HL-60 (cell line): ENCODE measurements around the gene AGBL4.

Experiments used
- DNase-seq, 2 experiments: peaks; one replicate each; pipeline ENCODE4 v3.0.0-alpha.2; 2010 to 2020; ENCODE audit warnings: low read depth in 1 of 2, low spot score in 1 of 2
- H3K27ac ChIP-seq: fragments of 250-450 bp; sonication (Bioruptor Pico); replicated peaks from 2 replicates; pipeline ENCODE4 v1.5.1; 2020; ENCODE audit warnings: mild to moderate bottlenecking, moderate library complexity
- H3K27me3 ChIP-seq: fragments of 250-450 bp; sonication (Bioruptor Pico); 2 replicates; pipeline ENCODE4 v1.5.1; 2021; ENCODE audit warnings: mild to moderate bottlenecking, moderate library complexity; ENCODE audit not compliant: insufficient read depth, poor library complexity, severe bottlenecking
- H3K4me3 ChIP-seq: replicated peaks from 2 replicates; pipeline ENCODE4 v1.5.1; 2011; ENCODE audit warnings: mild to moderate bottlenecking, control low read depth, low read length; ENCODE audit not compliant: insufficient read depth
- GABPA ChIP-seq: IDR thresholded peaks from 2 replicates; pipeline ENCODE4 v1.6.1; 2012; ENCODE audit warnings: low read depth
- POLR2AphosphoS5 ChIP-seq: IDR thresholded peaks from 2 replicates; pipeline ENCODE4 v1.6.1; 2012; ENCODE audit warnings: low read depth
- SPI1 ChIP-seq: IDR thresholded peaks from 2 replicates; pipeline ENCODE4 v1.6.1; 2012; ENCODE audit warnings: low read depth, mild to moderate bottlenecking, borderline replicate concordance
- TF ChIP-seq, protein P1 (sequence below): IDR thresholded peaks from one replicate; pipeline ENCODE4 v1.5.1; 2011; ENCODE audit warnings: low read length, control low read depth, inconsistent platforms; ENCODE audit not compliant: insufficient read depth
- TF ChIP-seq, protein P2 (sequence below): IDR thresholded peaks from 2 replicates; pipeline ENCODE4 v1.6.1; 2012; ENCODE audit warnings: low read depth; ENCODE audit not compliant: insufficient replicate concordance

Gene AGBL4

DNA sequence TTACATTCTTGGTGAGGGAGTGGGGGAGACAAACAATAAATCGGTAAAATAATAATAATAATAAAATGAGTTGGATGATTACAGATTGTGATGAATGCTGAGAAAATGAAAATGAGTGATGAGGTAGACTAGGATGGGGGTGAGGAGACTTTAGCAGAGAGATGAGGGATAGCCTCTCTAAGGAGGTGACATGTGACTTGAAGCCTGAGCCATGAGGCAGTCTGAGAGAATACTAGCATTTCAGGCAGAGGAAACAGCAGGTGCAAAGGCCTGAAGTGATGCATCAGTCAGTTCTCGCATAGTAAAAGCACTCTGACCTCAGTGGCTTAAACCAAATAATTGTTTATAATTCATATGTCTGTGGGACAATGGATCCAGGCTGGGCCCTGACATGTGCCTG, 181.2 kb downstream of the AGBL4 start:
- no peak overlapping the region for H3K4me3 ChIP-seq
- no peak for DNase-seq
- TF ChIP-seq GABPA (no peak), SPI1 (no peak), POLR2AphosphoS5 (no peak)
- TF ChIP-seq, protein P1, sequence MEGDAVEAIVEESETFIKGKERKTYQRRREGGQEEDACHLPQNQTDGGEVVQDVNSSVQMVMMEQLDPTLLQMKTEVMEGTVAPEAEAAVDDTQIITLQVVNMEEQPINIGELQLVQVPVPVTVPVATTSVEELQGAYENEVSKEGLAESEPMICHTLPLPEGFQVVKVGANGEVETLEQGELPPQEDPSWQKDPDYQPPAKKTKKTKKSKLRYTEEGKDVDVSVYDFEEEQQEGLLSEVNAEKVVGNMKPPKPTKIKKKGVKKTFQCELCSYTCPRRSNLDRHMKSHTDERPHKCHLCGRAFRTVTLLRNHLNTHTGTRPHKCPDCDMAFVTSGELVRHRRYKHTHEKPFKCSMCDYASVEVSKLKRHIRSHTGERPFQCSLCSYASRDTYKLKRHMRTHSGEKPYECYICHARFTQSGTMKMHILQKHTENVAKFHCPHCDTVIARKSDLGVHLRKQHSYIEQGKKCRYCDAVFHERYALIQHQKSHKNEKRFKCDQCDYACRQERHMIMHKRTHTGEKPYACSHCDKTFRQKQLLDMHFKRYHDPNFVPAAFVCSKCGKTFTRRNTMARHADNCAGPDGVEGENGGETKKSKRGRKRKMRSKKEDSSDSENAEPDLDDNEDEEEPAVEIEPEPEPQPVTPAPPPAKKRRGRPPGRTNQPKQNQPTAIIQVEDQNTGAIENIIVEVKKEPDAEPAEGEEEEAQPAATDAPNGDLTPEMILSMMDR, result no peak
- TF ChIP-seq, protein P2, sequence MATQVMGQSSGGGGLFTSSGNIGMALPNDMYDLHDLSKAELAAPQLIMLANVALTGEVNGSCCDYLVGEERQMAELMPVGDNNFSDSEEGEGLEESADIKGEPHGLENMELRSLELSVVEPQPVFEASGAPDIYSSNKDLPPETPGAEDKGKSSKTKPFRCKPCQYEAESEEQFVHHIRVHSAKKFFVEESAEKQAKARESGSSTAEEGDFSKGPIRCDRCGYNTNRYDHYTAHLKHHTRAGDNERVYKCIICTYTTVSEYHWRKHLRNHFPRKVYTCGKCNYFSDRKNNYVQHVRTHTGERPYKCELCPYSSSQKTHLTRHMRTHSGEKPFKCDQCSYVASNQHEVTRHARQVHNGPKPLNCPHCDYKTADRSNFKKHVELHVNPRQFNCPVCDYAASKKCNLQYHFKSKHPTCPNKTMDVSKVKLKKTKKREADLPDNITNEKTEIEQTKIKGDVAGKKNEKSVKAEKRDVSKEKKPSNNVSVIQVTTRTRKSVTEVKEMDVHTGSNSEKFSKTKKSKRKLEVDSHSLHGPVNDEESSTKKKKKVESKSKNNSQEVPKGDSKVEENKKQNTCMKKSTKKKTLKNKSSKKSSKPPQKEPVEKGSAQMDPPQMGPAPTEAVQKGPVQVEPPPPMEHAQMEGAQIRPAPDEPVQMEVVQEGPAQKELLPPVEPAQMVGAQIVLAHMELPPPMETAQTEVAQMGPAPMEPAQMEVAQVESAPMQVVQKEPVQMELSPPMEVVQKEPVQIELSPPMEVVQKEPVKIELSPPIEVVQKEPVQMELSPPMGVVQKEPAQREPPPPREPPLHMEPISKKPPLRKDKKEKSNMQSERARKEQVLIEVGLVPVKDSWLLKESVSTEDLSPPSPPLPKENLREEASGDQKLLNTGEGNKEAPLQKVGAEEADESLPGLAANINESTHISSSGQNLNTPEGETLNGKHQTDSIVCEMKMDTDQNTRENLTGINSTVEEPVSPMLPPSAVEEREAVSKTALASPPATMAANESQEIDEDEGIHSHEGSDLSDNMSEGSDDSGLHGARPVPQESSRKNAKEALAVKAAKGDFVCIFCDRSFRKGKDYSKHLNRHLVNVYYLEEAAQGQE, result no peak

DNA sequence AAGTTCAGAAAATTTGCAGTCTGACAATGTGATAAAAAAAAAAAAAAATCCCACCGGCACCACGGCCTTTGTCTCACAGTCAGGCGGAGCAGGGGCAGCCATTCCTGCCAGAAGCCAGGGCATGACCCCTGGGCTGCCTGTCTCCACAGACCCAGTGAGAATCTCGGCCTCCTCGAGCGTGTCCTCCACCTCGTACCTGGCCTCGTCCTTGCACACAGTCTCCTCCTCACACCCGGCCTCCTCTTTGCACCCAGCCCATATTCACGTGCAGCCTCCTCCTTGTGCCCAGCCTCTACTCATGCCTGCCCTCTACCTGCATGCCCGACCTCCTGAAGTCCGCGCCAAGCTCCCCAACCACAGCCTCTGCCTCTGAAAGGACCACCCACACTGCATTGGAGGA, 182.0 kb downstream of the AGBL4 start:
- no peak for DNase-seq
- no peak overlapping the region for H3K27ac ChIP-seq
- H3K27me3 ChIP-seq, result no peaks in the 10 kb centered on the region
- no peak overlapping the region for H3K4me3 ChIP-seq
- TF ChIP-seq SPI1 (no peak), GABPA (no peak), POLR2AphosphoS5 (no peak)
- TF ChIP-seq, protein P1, result no peak
- TF ChIP-seq, protein P2, result no peak

More for the DNA sequence above, 181.2 kb downstream of the AGBL4 start:
- Histone ChIP-seq H3K27ac (no peak overlapping the region), H3K27me3 (no peaks in the 10 kb centered on the region)

DNA sequence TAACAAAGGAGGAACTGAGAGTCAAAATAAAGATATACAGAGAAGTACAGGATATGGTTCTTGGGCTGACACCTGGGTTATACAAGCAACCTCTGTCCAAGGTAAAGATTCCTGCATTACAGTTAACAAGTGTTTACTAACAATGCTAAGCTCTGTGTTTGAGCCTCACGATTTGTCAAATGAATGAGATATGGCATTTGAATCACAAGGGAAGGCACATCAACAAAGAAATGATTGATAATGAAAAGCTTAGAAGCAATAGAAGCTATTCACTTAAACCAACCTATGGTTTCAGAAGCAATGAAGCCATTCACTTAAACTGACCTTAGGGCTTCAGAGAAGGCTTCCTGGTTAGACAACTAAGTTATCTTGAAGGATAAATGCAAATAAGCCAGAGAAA, 199.5 kb downstream of the AGBL4 start:
- H3K27me3 ChIP-seq, result no peaks in the 10 kb centered on the region
- no peak overlapping the region for H3K27ac ChIP-seq
- H3K4me3 ChIP-seq, result no peak overlapping the region
- TF ChIP-seq POLR2AphosphoS5, result no peak
- TF ChIP-seq GABPA, result no peak
- no peak for TF ChIP-seq SPI1
- TF ChIP-seq, protein P2, result no peak
- TF ChIP-seq, protein P1, result no peak
- no peak for DNase-seq
